ENCODE data around the gene LRRC55. TPM values are rescaled to one million over a fixed set of nuclear protein-coding genes. Genes with fewer than 3 reads are reported as not detected.

Gene LRRC55
- polyA plus RNA-seq, 1 of the 3 experiments (the other 2 are of a cell fraction) = not detected

GRCh38 chr11:57180081-57180561, 1.6 kb upstream of the LRRC55 start:
- no peak for DNase-seq
- Histone ChIP-seq H3K9ac (no peak overlapping the region), H2AFZ (ENCODE audit: low read depth) (no peak overlapping the region), H3K4me1 (ENCODE audit: control insufficient read depth in 1 of 2, insufficient read depth in 2 of 2, low read depth in 1 of 2, low read length in 1 of 2) (no peaks in the 10 kb centered on the region; a peak in 1 of 4 replicates), H3K27me3 (ENCODE audit: insufficient read depth) (no peaks in the 10 kb centered on the region), H3K27ac (ENCODE audit: low read depth in 2 of 2, low read length in 1 of 2) (no peak overlapping the region), H3K79me2 (ENCODE audit: insufficient read depth) (no peaks in the 10 kb centered on the region), H3K4me3 (ENCODE audit: low read depth in 2 of 2, low read length in 1 of 2) (no peak overlapping the region), H3F3A (replicated peaks; ENCODE audit: insufficient read depth) (no peaks in the 10 kb centered on the region), H4K20me1 (ENCODE audit: insufficient read depth) (no peaks in the 10 kb centered on the region), H3K9me3 (no peaks in the 10 kb centered on the region), H3K36me3 (replicated peaks in 1 of 2; ENCODE audit: control insufficient read depth in 1 of 2, insufficient read depth in 2 of 2, low read length in 1 of 2) (no peaks in the 10 kb centered on the region), H3K4me2 (no peak overlapping the region), H3K9me2 (no peaks in the 10 kb centered on the region)
- 70% methylated on average over 24 of the region's 24 CpGs for WGBS (ENCODE audit: low lambda C conversion rate)
- ChIA-PET CTCF (no interaction called here), POLR2A (no interaction called here)
- TF ChIP-seq YY1 (IDR thresholded peaks at IDR 0.05; ENCODE audit: low read depth) = no peak
- TF ChIP-seq NRF1 (IDR thresholded peaks at IDR 0.05; ENCODE audit: low read depth, low read length) = no peak

GRCh38 chr11:57180964-57181363, 789 bp upstream of the LRRC55 start:
- DNase-seq = no peak
- no peak overlapping the region for H3K4me3 ChIP-seq (ENCODE audit: low read depth in 2 of 2, low read length in 1 of 2)
- H3K27me3 ChIP-seq (ENCODE audit: insufficient read depth) = no peaks in the 10 kb centered on the region
- H3K9me2 ChIP-seq = no peaks in the 10 kb centered on the region
- no peaks in the 10 kb centered on the region for H3F3A ChIP-seq (replicated peaks; ENCODE audit: insufficient read depth)
- no peaks in the 10 kb centered on the region for H3K9me3 ChIP-seq
- no peak overlapping the region for H3K27ac ChIP-seq (ENCODE audit: low read depth in 2 of 2, low read length in 1 of 2)
- H2AFZ ChIP-seq (ENCODE audit: low read depth) = no peak overlapping the region
- H3K4me2 ChIP-seq = no peak overlapping the region
- H3K4me1 ChIP-seq (ENCODE audit: control insufficient read depth in 1 of 2, insufficient read depth in 2 of 2, low read depth in 1 of 2, low read length in 1 of 2) = no peaks in the 10 kb centered on the region; a peak in 1 of 4 replicates
- no peaks in the 10 kb centered on the region for H3K79me2 ChIP-seq (ENCODE audit: insufficient read depth)
- 71% methylated on average over 2 of the region's 2 CpGs for WGBS (ENCODE audit: low lambda C conversion rate)
- ChIA-PET CTCF (no interaction called here), POLR2A (no interaction called here)
- no peak overlapping the region for H3K9ac ChIP-seq
- no peak for TF ChIP-seq IRF3 (IDR thresholded peaks at IDR 0.05; ENCODE audit: low read depth, low read length)
- no peak for TF ChIP-seq GABPA (IDR thresholded peaks at IDR 0.05; ENCODE audit: low read depth)
- TF ChIP-seq TAF1 (IDR thresholded peaks at IDR 0.05; ENCODE audit: borderline replicate concordance, low read depth, low read length) = no peak
- TF ChIP-seq PBX3 (IDR thresholded peaks at IDR 0.05) = no peak
- TF ChIP-seq TEAD4 (IDR thresholded peaks at IDR 0.05; ENCODE audit: borderline replicate concordance, insufficient read depth) = no peak
- TF ChIP-seq, protein P1, sequence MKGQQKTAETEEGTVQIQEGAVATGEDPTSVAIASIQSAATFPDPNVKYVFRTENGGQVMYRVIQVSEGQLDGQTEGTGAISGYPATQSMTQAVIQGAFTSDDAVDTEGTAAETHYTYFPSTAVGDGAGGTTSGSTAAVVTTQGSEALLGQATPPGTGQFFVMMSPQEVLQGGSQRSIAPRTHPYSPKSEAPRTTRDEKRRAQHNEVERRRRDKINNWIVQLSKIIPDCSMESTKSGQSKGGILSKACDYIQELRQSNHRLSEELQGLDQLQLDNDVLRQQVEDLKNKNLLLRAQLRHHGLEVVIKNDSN (IDR thresholded peaks at IDR 0.05; ENCODE audit: borderline replicate concordance, low read depth) = no peak
- TF ChIP-seq ELF1 (IDR thresholded peaks at IDR 0.05) = no peak
- no peaks in the 10 kb centered on the region for H4K20me1 ChIP-seq (ENCODE audit: insufficient read depth)
- H3K36me3 ChIP-seq (replicated peaks in 1 of 2; ENCODE audit: control insufficient read depth in 1 of 2, insufficient read depth in 2 of 2, low read length in 1 of 2) = no peaks in the 10 kb centered on the region

DNA sequence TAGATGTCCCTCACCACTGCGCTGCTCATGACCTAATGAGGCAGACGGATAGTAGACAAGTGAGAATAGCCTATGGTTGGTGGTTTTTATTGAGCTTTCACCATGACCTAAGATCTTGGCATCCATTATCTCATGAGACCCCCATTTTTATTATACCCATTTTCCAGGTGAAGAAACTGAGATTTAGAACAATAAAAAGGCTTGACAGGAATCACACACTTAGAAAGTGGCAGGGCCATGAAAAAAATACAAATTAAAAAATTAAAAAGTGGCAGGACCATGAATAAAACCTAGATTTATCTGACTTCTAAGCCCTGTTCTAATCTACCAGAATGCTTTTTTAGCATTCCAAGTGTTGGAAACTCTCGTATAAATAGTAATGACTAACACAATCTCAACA, 1.1 kb downstream of the LRRC55 start:
- H3K27ac ChIP-seq (ENCODE audit: low read depth in 2 of 2, low read length in 1 of 2) = no peak overlapping the region
- no peaks in the 10 kb centered on the region; a peak in 1 of 4 replicates for H3K4me1 ChIP-seq (ENCODE audit: control insufficient read depth in 1 of 2, insufficient read depth in 2 of 2, low read depth in 1 of 2, low read length in 1 of 2)
- no peaks in the 10 kb centered on the region for H3K9me3 ChIP-seq
- no peak overlapping the region for H3K9ac ChIP-seq
- DNase-seq = no peak
- H3K27me3 ChIP-seq (ENCODE audit: insufficient read depth) = no peaks in the 10 kb centered on the region
- TF ChIP-seq GABPA (IDR thresholded peaks at IDR 0.05; ENCODE audit: low read depth) (no peak), RXRA (IDR thresholded peaks at IDR 0.05; ENCODE audit: borderline replicate concordance, low read depth) (no peak), MXI1 (IDR thresholded peaks at IDR 0.05; ENCODE audit: low read depth, low read length) (no peak), FOSL2 (IDR thresholded peaks at IDR 0.05; ENCODE audit: borderline replicate concordance, low read depth) (no peak), JUND (IDR thresholded peaks at IDR 0.05) (no peak), NFIC (IDR thresholded peaks at IDR 0.05; ENCODE audit: borderline replicate concordance) (no peak), RCOR1 (IDR thresholded peaks at IDR 0.05; ENCODE audit: low read length) (no peak), EZH2phosphoT487 (IDR thresholded peaks at IDR 0.05; ENCODE audit: borderline replicate concordance, low read depth) (no peak), RAD21 (IDR thresholded peaks at IDR 0.05; ENCODE audit: low read length) (no peak), MEF2A (IDR thresholded peaks at IDR 0.05; ENCODE audit: borderline replicate concordance, low read depth) (no peak)
- H3K36me3 ChIP-seq (replicated peaks in 1 of 2; ENCODE audit: control insufficient read depth in 1 of 2, insufficient read depth in 2 of 2, low read length in 1 of 2) = no peaks in the 10 kb centered on the region
- H4K20me1 ChIP-seq (ENCODE audit: insufficient read depth) = no peaks in the 10 kb centered on the region
- no peaks in the 10 kb centered on the region for H3K79me2 ChIP-seq (ENCODE audit: insufficient read depth)
- POLR2A ChIA-PET = no interaction called here
- no peaks in the 10 kb centered on the region for H3F3A ChIP-seq (replicated peaks; ENCODE audit: insufficient read depth)
- H3K4me2 ChIP-seq = no peak overlapping the region
- no peaks in the 10 kb centered on the region for H3K9me2 ChIP-seq
- no peak overlapping the region for H2AFZ ChIP-seq (ENCODE audit: low read depth)
- CTCF ChIA-PET = interaction anchor here (1.1 to 2.0 kb wide), 3 partner anchors 15 to 66 kb away, joined by 4 to 5 read pairs (median 5); no protein-coding TSS in a partner anchor
- 68% methylated on average over 3 of the region's 3 CpGs for WGBS (ENCODE audit: low lambda C conversion rate)
- no peak overlapping the region for H3K4me3 ChIP-seq (ENCODE audit: low read depth in 2 of 2, low read length in 1 of 2)

Data from SK-N-SH (cell line).